ENCODE data around the gene TLR5. TPM values are rescaled to one million over a fixed set of nuclear protein-coding genes. Genes with fewer than 3 reads are reported as not detected.
"Not testable (repeated sequence)": the region's sequence is repeated elsewhere in the genome, so short reads cannot be mapped to it uniquely, and the experiment has no call there.

Gene TLR5
- 10 to 100 TPM in 4 of 5 donors, 1 to 10 TPM in 1; 8.4 to 12.9 (median 11.7) TPM for polyA plus RNA-seq (ENCODE audit: insufficient read depth in 1 of 5, insufficient read length in 5 of 5, low replicate concordance in 1 of 5)
- long read RNA-seq, donor 1: 0 reads
- long read RNA-seq, donor 2: 0 reads
- long read RNA-seq, donor 3, partial matches to known transcripts: 0 of 1 reads
- long read RNA-seq, donor 3, other reads (novel, unspliced or antisense): 0 of 1 reads
- long read RNA-seq, donor 4, partial matches to known transcripts: 0 of 1 reads
- long read RNA-seq, donor 4, other reads (novel, unspliced or antisense): 0 of 1 reads
- long read RNA-seq, donor 5: 0 reads
- long read RNA-seq, donor 6: 0 reads
- long read RNA-seq, donor 7: 0 reads
- long read RNA-seq, donor 8, partial matches to known transcripts: 0 of 1 reads
- long read RNA-seq, donor 8, other reads (novel, unspliced or antisense): 0 of 1 reads

GRCh38 chr1:223142795-223143536 lies at the start of gene TLR5:
TSS of gene TLR5 (minus strand) at chr1:223143248. CDS start at chr1:223113031, 30,217 bp downstream.
- peak; percentile 70 to 78 for DNase-seq

GRCh38 chr1:223189903-223190724 lies 47.1 kb upstream of the TLR5 start:
- no peak for DNase-seq

GRCh38 chr1:223189525-223189902 lies 46.5 kb upstream of the TLR5 start:
- DNase-seq: no peak

GRCh38 chr1:223188618-223189356 lies 45.7 kb upstream of the TLR5 start:
- DNase-seq: no peak

GRCh38 chr1:223186800-223187199 lies 43.8 kb upstream of the TLR5 start:
- DNase-seq: no peak

GRCh38 chr1:223183268-223183862 lies 40.3 kb upstream of the TLR5 start:
- DNase-seq: no peak

- no peak for DNase-seq
Observed at GRCh38 chr1:223180731-223181321, 37.8 kb upstream of the TLR5 start.

GRCh38 chr1:223179786-223180185 lies 36.7 kb upstream of the TLR5 start:
- DNase-seq: no peak

GRCh38 chr1:223179280-223179679 lies 36.2 kb upstream of the TLR5 start:
- no peak for DNase-seq

- no peak for DNase-seq
Observed at GRCh38 chr1:223177681-223178080, 34.6 kb upstream of the TLR5 start.

GRCh38 chr1:223176437-223176836 lies 33.4 kb upstream of the TLR5 start:
- no peak for DNase-seq

- DNase-seq: no peak
Observed at GRCh38 chr1:223175633-223176032, 32.6 kb upstream of the TLR5 start.

- no peak for DNase-seq
Observed at GRCh38 chr1:223175032-223175431, 32.0 kb upstream of the TLR5 start.

- DNase-seq: not testable (repeated sequence)
Observed at GRCh38 chr1:223169458-223169857, 26.4 kb upstream of the TLR5 start.

- no peak for DNase-seq
Observed at GRCh38 chr1:223161321-223161720, 18.3 kb upstream of the TLR5 start.

GRCh38 chr1:223156343-223156742 lies 13.3 kb upstream of the TLR5 start:
- no peak for DNase-seq

- DNase-seq: no peak
Observed at GRCh38 chr1:223155153-223155552, 12.1 kb upstream of the TLR5 start.

- no peak for DNase-seq
Observed at GRCh38 chr1:223153177-223154119, 10.4 kb upstream of the TLR5 start.

GRCh38 chr1:223152399-223152798 lies 9.4 kb upstream of the TLR5 start:
- no peak for DNase-seq
